Endothelial cell of umbilical vein (primary cell): ENCODE measurements around the gene PFKFB4. TPM values are rescaled to one million over a fixed set of nuclear protein-coding genes. Genes with fewer than 3 reads are reported as not detected.

Experiments
- BruUV-seq: library from RNA; stranded (reverse); fragments of 400-500 nt; replicated peaks from 2 replicates; lab custom pipeline; 2021; lab: Mats Ljungman, UMichigan
- CTCF ChIA-PET: fragments of 300-600, 350-600 bp; sonication (Branson Sonifier 250); formaldehyde crosslinking; loops from one replicate; lab custom pipeline; 2021; ENCODE audit warnings: antibody characterized with exemption, inconsistent platforms; lab: Charles Lee
- POLR2A ChIA-PET: fragments of 300-600, 350-600 bp; sonication (Branson Sonifier 250); formaldehyde crosslinking; loops from one replicate; lab custom pipeline; 2021; ENCODE audit warnings: antibody characterized with exemption, inconsistent platforms; lab: Charles Lee
- DNase-seq: peaks from one replicate; pipeline ENCODE4 v3.0.0-alpha.2; 2011; ENCODE audit warnings: low read depth, low spot score
- FAIRE-seq: peaks from 2 replicates; lab custom pipeline; 2011; peaks lifted over from hg19 to GRCh38; lab: Jason Lieb, UNC
- H2AFZ ChIP-seq: 2 replicates; pipeline ENCODE4 v1.6.0; 2012; ENCODE audit warnings: low read depth, low read length, control low read depth, inconsistent platforms
- H3K27ac ChIP-seq: 2 replicates; pipeline ENCODE4 v1.5.1; 2011; ENCODE audit warnings: low read depth, mild to moderate bottlenecking, control low read depth, low read length, moderate library complexity; ENCODE audit not compliant: insufficient read depth
- H3K27me3 ChIP-seq, 2 experiments: 2 replicates each; pipeline versions ENCODE4 v1.6.0 to v1.6.1; 2011; ENCODE audit warnings: low read length in 2 of 2, mixed read lengths in 1 of 2; ENCODE audit not compliant: control insufficient read depth in 2 of 2, insufficient read depth in 2 of 2
- H3K36me3 ChIP-seq, 2 experiments: 2 replicates in 1 of 2; 3 replicates in 1 of 2; pipeline ENCODE4 v1.5.1; 2011; ENCODE audit warnings: low read length in 2 of 2, mild to moderate bottlenecking in 1 of 2, moderate library complexity in 1 of 2; ENCODE audit not compliant: control insufficient read depth in 2 of 2, insufficient read depth in 2 of 2; ENCODE audit errors: extremely low read depth in 1 of 2
- H3K4me1 ChIP-seq: 3 replicates; pipeline ENCODE4 v1.5.1; 2011; ENCODE audit warnings: mild to moderate bottlenecking, low read length; ENCODE audit not compliant: control insufficient read depth, insufficient read depth; ENCODE audit errors: extremely low read depth
- H3K4me2 ChIP-seq: 2 replicates; pipeline ENCODE4 v1.6.1; 2011; ENCODE audit warnings: low read length, control low read depth, mixed read lengths; ENCODE audit not compliant: insufficient read depth
- H3K4me3 ChIP-seq, 3 experiments: fragments of 200-600 bp in 1 of 3; sonication (generic), shearing (Covaris generic) in 1 of 3; replicated peaks in 1 of 3; 2 replicates each; pipeline ENCODE4 v1.5.1; 2011 to 2016; ENCODE audit warnings: control low read depth in 3 of 3, low read length in 3 of 3, mild to moderate bottlenecking in 2 of 3, inconsistent platforms in 1 of 3, low read depth in 1 of 3, moderate library complexity in 1 of 3; ENCODE audit not compliant: insufficient read depth in 1 of 3
- H3K79me2 ChIP-seq: 2 replicates; pipeline ENCODE4 v1.6.0; 2012; ENCODE audit warnings: low read length, inconsistent platforms; ENCODE audit not compliant: control insufficient read depth, insufficient read depth
- H3K9ac ChIP-seq: replicated peaks from 2 replicates; pipeline ENCODE3; 2011; ENCODE audit warnings: low read length, control low read depth; ENCODE audit not compliant: insufficient read depth; ENCODE audit errors: extremely low read depth
- H3K9me1 ChIP-seq: replicated peaks from 3 replicates; pipeline ENCODE4 v1.6.0; 2011; ENCODE audit warnings: mild to moderate bottlenecking, low read length; ENCODE audit not compliant: control insufficient read depth, insufficient read depth; ENCODE audit errors: extremely low read depth
- H3K9me3 ChIP-seq: replicated peaks from 2 replicates; pipeline ENCODE4 v1.5.1; 2012; ENCODE audit warnings: low read length, inconsistent platforms; ENCODE audit not compliant: control insufficient read depth, insufficient read depth
- H4K20me1 ChIP-seq: replicated peaks from 2 replicates; pipeline ENCODE3; 2011; ENCODE audit warnings: mild to moderate bottlenecking, low read length; ENCODE audit not compliant: control insufficient read depth, insufficient read depth; ENCODE audit errors: extremely low read depth
- CTCF ChIP-seq, 2 donors: IDR thresholded peaks; 1 replicate in 1 of 2; 2 replicates in 1 of 2; pipeline ENCODE4 v1.5.1; 2011; ENCODE audit warnings: low read length in 2 of 2, mild to moderate bottlenecking in 2 of 2, moderate library complexity in 2 of 2, control low read depth in 1 of 2, inconsistent platforms in 1 of 2, low read depth in 1 of 2; ENCODE audit not compliant: insufficient read depth in 1 of 2; ENCODE audit errors: extremely low read depth in 1 of 2
- EZH2 ChIP-seq: IDR thresholded peaks from 2 replicates; pipeline ENCODE4 v1.6.1; 2012; ENCODE audit warnings: borderline replicate concordance, low read depth, mild to moderate bottlenecking, moderate library complexity, low read length, inconsistent platforms; ENCODE audit not compliant: severe bottlenecking
- FOS ChIP-seq: IDR thresholded peaks from 2 replicates; pipeline ENCODE4 v1.6.1; 2011; ENCODE audit warnings: mild to moderate bottlenecking, low read length, moderate library complexity, borderline replicate concordance; ENCODE audit not compliant: insufficient read depth
- GATA2 ChIP-seq: IDR thresholded peaks from 2 replicates; pipeline ENCODE4 v1.7.0; 2011; ENCODE audit warnings: low read depth, mild to moderate bottlenecking, moderate library complexity, mixed read lengths, low read length; ENCODE audit not compliant: insufficient read length, insufficient read depth
- JUN ChIP-seq: IDR thresholded peaks from 2 replicates; pipeline ENCODE4 v1.6.1; 2011; ENCODE audit warnings: borderline replicate concordance, low read depth; ENCODE audit not compliant: insufficient read length, insufficient read depth
- MAX ChIP-seq: IDR thresholded peaks from 2 replicates; pipeline ENCODE4 v1.6.1; 2011; ENCODE audit not compliant: insufficient read depth, insufficient read length
- MYC ChIP-seq: IDR thresholded peaks from one replicate; pipeline ENCODE4 v1.6.1; 2011; ENCODE audit warnings: mild to moderate bottlenecking, low read depth, low read length
- POLR2A ChIP-seq: IDR thresholded peaks from 2 replicates; pipeline ENCODE4 v1.6.1; 2012; ENCODE audit warnings: low read depth, mild to moderate bottlenecking, control low read depth, low read length
- POLR2AphosphoS5 ChIP-seq: IDR thresholded peaks from 2 replicates; pipeline ENCODE4 v1.6.1; 2012; ENCODE audit warnings: low read depth, mild to moderate bottlenecking, control low read depth, low read length, moderate library complexity; ENCODE audit not compliant: insufficient read depth
- dilution Hi-C: fragments of 300-500 bp; cut with MboI; formaldehyde crosslinking; loops from one replicate; pipeline ENCODE4 v1.15.0; 2019; ENCODE audit warnings: low sequenced_read_pairs; ENCODE audit not compliant: extremely low pct_ligation_motif_present
- intact Hi-C: fragments of 100-400 bp; cut with micrococcal nuclease; formaldehyde crosslinking; loops from one replicate; pipeline ENCODE4 v1.10.0; 2022
- polyA plus RNA-seq, 4 experiments: library from polyadenylated mRNA; depleted of rRNA in 3 of 4; stranded (reverse) in 3 of 4; unstranded in 1 of 4; fragments of >200 nt; gene quantifications; 2 replicates each; pipeline versions ENCODE4 v1.2.1 to v1.2.3, GENCODE V29; 2011 to 2012; ENCODE audit warnings: missing spikeins in 1 of 4
- total RNA-seq: library from RNA; stranded (reverse); gene quantifications from 2 replicates; pipeline ENCODE4 v1.2.3, GENCODE V29; 2021

The PFKFB4 gene
- total and polyA plus RNA-seq, 2 donors (not counting 3 experiments of a cell fraction or from before 2014, with no cell fraction given): 4.0 to 4.2 TPM

- Histone ChIP-seq H3K4me1 (no peaks in the 10 kb centered on the region), H3K4me2 (no peak overlapping the region), H3K4me3 (no peak overlapping the region), H3K9ac (no peak overlapping the region), H3K79me2 (no peaks in the 10 kb centered on the region), H3K27ac (no peak overlapping the region), H3K27me3 (no peaks in the 10 kb centered on the region), H4K20me1 (no peaks in the 10 kb centered on the region), H3K9me3 (no peaks in the 10 kb centered on the region), H2AFZ (no peak overlapping the region), H3K36me3 (peaks cover 0 to 9% of the 10 kb centered on the region in 2 experiments), H3K9me1 (no peaks in the 10 kb centered on the region)
- intact Hi-C loops: no loop called here
- FAIRE-seq (no peak), DNase-seq (peak; percentile 31)
- dilution Hi-C loops: no loop called here
- POLR2A ChIA-PET: no interaction called here
- no TSS peak for BruUV-seq
- CTCF ChIA-PET: no interaction called here
- TF ChIP-seq FOS (no peak), JUN (no peak), POLR2AphosphoS5 (no peak), EZH2 (no peak), POLR2A (no peak), MAX (no peak), GATA2 (no peak), MYC (no peak), CTCF (IDR thresholded peaks at IDR 0.05; ENCODE audit: extremely low read depth in 1 of 2, insufficient read depth in 1 of 2, low read depth in 1 of 2, low read length in 2 of 2) (no peak)
Measured at GRCh38 chr3:48478626-48479555, 77.7 kb downstream of the PFKFB4 start.
